Measurements from ENCODE around the gene PRKCI.
"Not testable (repeated sequence)": the region's sequence is repeated elsewhere in the genome, so short reads cannot be mapped to it uniquely, and the experiment has no call there.

PRKCI gene

DNA sequence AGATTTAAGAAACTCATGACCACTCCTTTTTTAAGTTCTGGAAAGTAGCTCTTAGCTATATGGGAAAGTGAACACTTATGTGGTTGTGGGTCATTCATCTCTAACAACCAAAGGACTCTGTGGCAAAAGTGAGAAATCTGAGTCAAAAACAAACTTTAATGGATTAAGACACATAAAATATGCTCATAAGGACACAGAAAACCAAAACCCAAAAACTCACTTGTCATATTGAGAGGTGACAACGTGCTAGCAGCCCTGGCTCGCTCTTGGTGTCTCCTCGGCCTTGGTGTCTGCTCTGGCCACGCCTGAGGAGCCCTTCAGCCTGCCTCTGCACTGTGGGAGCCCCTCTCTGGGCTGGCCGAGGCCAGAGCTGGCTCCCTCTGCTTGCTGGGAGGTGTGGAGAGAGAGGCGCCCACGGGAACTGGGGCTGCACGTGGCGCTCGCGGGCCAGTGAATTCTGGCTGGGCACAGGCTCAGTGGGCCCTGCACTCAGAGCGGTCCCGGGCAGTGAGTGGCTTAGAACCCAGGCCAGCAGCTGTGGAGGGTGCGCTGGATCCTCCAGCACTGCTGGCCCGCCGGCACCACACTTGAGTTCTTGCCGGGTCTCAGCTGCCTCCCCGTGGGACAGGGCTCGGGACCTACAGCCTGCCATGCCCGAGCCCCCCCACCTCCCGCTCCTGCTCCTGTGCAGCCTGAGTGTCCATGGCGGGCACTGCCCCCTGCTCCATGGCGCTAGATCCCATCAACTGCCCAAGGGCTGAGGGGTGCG lies 105.0 kb downstream of the PRKCI start:
- TF ChIP-seq MYC (IDR thresholded peaks at IDR 0.05; ENCODE audit: low read depth, low read length) (no peak), POLR2A (IDR thresholded peaks at IDR 0.05; ENCODE audit: extremely low read depth, insufficient read length) (no peak)
- TF ChIP-seq, protein P1, sequence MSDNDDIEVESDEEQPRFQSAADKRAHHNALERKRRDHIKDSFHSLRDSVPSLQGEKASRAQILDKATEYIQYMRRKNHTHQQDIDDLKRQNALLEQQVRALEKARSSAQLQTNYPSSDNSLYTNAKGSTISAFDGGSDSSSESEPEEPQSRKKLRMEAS (IDR thresholded peaks at IDR 0.05; ENCODE audit: low read depth, low read length), result no peak
- TF ChIP-seq, protein P2, sequence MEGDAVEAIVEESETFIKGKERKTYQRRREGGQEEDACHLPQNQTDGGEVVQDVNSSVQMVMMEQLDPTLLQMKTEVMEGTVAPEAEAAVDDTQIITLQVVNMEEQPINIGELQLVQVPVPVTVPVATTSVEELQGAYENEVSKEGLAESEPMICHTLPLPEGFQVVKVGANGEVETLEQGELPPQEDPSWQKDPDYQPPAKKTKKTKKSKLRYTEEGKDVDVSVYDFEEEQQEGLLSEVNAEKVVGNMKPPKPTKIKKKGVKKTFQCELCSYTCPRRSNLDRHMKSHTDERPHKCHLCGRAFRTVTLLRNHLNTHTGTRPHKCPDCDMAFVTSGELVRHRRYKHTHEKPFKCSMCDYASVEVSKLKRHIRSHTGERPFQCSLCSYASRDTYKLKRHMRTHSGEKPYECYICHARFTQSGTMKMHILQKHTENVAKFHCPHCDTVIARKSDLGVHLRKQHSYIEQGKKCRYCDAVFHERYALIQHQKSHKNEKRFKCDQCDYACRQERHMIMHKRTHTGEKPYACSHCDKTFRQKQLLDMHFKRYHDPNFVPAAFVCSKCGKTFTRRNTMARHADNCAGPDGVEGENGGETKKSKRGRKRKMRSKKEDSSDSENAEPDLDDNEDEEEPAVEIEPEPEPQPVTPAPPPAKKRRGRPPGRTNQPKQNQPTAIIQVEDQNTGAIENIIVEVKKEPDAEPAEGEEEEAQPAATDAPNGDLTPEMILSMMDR (IDR thresholded peaks at IDR 0.05; ENCODE audit: low read depth, low read length), result no peak
- DNase-seq (ENCODE audit: low read depth), result no peak

DNA sequence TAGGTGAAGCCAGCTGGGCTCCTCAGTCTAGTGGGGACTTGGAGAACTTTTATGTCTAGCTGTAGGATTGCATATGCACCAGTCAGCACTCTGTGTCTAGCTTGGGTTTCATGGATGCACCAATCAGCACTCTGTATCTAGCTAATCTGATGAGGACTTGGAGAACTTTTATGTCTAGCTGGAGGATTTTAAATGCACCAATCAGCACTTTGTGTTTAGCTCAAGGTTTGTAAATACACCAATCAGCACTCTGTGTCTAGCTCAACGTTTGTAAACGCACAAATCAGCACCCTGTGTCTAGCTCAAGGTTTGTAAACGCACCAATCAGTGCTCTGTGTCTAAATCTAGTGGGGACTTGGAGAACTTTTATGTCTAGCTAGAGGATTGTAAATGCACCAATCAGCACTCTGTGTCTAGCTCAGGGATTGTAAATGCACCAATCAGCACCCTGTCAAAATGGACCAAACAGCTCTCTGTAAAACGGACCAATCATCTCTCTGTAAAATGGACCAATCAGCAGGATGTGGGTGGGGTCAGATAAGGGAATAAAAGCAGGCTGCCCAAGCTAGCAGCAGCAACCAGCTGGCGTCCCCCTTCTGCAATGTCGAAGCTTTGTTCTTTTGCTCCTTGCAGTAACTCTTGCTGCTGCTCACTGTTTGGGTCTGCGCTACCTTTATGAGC lies 105.8 kb downstream of the PRKCI start:
- not testable (repeated sequence) for DNase-seq (ENCODE audit: low read depth)

More for the DNA sequence above, 105.0 kb downstream of the PRKCI start:
- no peak overlapping the region for H3K4me3 ChIP-seq (ENCODE audit: low read depth, low read length)

DNA sequence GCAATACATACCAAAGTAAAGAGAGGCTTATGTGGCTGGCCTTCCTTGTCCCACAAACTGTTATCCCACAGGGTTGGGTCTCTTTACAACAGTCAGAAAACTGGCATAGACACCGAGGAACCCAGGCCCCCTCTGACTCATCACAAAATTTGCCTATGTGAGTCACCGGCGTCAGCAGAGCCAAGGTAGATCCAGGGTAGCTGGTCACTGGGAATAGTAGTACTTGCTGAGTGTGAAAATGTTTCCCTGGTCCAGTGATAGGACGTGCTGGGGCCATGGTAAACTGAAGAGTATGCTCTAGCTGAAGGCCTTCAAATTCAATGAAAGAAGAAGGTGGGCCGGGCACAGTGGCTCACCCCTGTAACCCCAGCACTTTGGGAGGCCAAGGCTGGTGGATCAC lies 108.1 kb downstream of the PRKCI start:
- TF ChIP-seq, protein P2 (IDR thresholded peaks at IDR 0.05; ENCODE audit: low read depth, low read length), result no peak
- TF ChIP-seq MYC (IDR thresholded peaks at IDR 0.05; ENCODE audit: low read depth, low read length) (no peak), POLR2A (IDR thresholded peaks at IDR 0.05; ENCODE audit: extremely low read depth, insufficient read length) (no peak)
- TF ChIP-seq, protein P1 (IDR thresholded peaks at IDR 0.05; ENCODE audit: low read depth, low read length), result no peak
- peak; percentile 40 for DNase-seq (ENCODE audit: low read depth)
- H3K4me3 ChIP-seq (ENCODE audit: low read depth, low read length), result no peak overlapping the region

More for the DNA sequence above, 105.8 kb downstream of the PRKCI start:
- H3K4me3 ChIP-seq (ENCODE audit: low read depth, low read length), result not testable (repeated sequence)

DNA sequence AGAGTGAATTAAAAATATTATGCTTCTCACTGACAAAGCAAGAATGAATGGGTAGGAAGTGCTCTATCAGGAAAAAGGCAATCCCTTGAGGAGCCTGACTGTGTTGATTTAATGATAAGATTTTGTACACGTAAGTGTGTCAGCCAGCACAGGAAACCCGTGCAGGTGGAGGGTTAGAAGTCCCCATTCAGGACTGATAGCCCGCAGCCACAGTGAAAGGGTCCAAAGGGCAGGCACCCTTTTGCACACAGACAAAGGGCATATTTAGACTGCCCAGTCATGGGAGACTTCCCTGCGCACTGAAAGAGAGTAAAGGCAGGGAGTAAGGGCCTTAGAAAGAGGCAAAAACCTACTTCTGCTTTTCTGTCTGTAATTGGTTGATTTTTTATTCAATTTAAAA lies 108.9 kb downstream of the PRKCI start:
- no peak for DNase-seq (ENCODE audit: low read depth)
- TF ChIP-seq, protein P1 (IDR thresholded peaks at IDR 0.05; ENCODE audit: low read depth, low read length), result no peak
- TF ChIP-seq, protein P2 (IDR thresholded peaks at IDR 0.05; ENCODE audit: low read depth, low read length), result no peak
- TF ChIP-seq POLR2A (IDR thresholded peaks at IDR 0.05; ENCODE audit: extremely low read depth, insufficient read length) (no peak), MYC (IDR thresholded peaks at IDR 0.05; ENCODE audit: low read depth, low read length) (no peak)

DNA sequence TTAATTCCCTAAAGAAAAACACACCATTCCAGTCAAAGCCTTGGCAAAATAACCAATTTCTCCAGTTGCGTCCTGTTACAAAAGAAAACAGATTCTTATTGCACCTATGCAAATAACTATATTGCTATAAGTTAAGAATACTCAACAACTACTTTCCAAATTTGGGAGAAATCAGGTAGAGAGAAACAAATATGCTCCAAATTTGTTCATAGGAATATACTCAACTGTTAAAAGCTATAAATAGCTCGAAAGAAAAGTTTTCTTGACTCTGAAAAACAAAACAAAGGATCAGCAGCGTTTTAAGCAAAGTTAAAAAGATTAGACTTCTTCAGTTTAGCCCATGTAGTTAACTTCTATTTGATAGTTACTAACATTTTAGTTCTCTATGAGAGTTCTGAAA lies 115.2 kb downstream of the PRKCI start:
- TF ChIP-seq, protein P1 (IDR thresholded peaks at IDR 0.05; ENCODE audit: low read depth, low read length), result no peak
- H3K4me3 ChIP-seq (ENCODE audit: low read depth, low read length), result no peak overlapping the region
- no peak for DNase-seq (ENCODE audit: low read depth)

More for the DNA sequence above, 108.9 kb downstream of the PRKCI start:
- no peak overlapping the region for H3K4me3 ChIP-seq (ENCODE audit: low read depth, low read length)

DNA sequence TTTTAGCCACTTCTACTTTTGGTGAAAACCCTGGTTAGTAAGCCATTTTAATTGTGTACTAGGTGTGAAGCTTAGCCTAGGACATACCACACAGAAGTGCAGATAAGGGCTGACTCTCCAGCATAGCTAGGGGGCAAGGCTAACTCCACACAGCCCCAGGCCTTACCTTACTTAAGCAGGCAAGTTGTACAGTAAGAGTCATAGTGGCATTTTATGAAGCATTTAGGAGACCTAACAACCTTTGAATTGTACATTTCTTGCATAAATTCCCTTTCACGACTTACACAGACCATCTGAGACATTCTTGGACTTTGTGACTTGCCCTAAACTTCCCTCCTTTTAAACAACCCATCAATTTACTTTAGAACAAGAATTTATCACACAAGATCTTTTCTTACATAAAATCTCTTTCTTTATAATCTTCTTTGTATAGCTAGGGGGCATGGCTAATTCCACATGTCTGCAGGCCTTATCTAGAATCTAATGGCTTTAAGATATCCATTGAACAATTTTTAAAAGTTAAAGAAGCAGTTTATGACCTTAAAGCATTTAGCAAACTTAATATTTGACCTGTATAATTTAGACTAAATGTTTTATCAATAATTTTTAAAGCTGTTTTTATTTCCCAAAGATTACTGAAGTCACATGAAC lies 116.6 kb downstream of the PRKCI start:
- no peak overlapping the region for H3K4me3 ChIP-seq (ENCODE audit: low read depth, low read length)
- TF ChIP-seq, protein P2 (IDR thresholded peaks at IDR 0.05; ENCODE audit: low read depth, low read length), result no peak
- TF ChIP-seq MYC (IDR thresholded peaks at IDR 0.05; ENCODE audit: low read depth, low read length), result no peak
- TF ChIP-seq, protein P1 (IDR thresholded peaks at IDR 0.05; ENCODE audit: low read depth, low read length), result no peak
- no peak for TF ChIP-seq POLR2A (IDR thresholded peaks at IDR 0.05; ENCODE audit: extremely low read depth, insufficient read length)
- DNase-seq (ENCODE audit: low read depth), result no peak

DNA sequence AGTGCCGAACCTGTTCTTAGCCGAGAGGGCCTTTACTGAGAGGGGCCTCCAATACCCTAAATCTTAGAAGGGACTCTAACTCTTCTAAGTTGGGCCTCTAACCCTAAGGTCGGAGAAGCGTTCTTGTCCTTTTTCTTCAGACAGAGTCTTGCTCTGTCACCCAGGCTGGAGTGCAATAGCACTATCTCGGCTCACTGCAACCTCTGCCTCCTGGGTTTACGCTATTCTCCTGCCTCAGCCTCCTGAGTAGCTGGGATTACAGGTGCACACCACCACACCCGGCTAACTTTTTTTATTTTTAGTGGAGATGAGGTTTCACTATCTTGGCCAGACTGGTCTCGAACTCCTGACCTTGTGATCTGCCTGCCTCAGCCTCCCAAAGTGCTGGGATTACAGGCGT lies 120.0 kb downstream of the PRKCI start:
- not testable (repeated sequence) for DNase-seq (ENCODE audit: low read depth); H3K4me3 ChIP-seq (ENCODE audit: low read depth, low read length)

DNA sequence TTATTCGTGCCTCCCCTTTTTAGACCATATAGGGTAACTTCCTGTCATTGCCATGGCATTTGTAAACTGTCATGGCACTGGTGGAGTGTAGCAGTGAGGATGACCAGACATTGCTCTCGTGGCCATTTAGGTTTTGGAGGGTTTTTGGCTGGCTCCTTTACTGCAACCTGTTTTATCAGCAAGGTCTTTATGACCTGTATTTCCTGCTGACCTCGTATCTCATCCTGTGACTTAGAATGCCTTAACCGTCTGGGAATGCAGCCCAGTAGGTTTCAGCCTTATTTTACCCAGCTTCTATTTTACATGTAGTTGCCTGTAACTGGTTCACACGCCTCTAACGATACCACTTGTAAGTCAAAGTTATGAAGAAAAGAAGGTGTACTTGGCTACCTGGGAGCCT lies 121.6 kb downstream of the PRKCI start:
- H3K4me3 ChIP-seq (ENCODE audit: low read depth, low read length); DNase-seq (ENCODE audit: low read depth): not testable (repeated sequence)

Measured in NB4 (cell line).